Mammary microvascular endothelial cell (primary cell): ENCODE data around the gene BMAL1. TPM values are rescaled to one million over a fixed set of nuclear protein-coding genes. Genes with fewer than 3 reads are reported as not detected.

ENCODE experiments used
- total RNA-seq: library from RNA; depleted of rRNA; stranded (reverse); fragments of >200 nt; gene quantifications from 2 replicates; pipeline ENCODE4 v1.2.3, GENCODE V29; 2015

BMAL1 gene
- 11.1 and 13.9 TPM in 2 replicates for total RNA-seq

GRCh38 chr11:13277768-13278608, at the start of gene BMAL1:
Gene BMAL1, plus strand, starts transcription at chr11:13277790. Its CDS starts 76,519 bp downstream, at chr11:13354309.

Other genes starting within 250 kb of the BMAL1 start
- gene BTBD10, start 185.4 kb downstream of the BMAL1 start, total RNA-seq: 77.2 and 78.1 TPM in 2 replicates
- not detected in 2 replicates for gene PTH, start 218.2 kb downstream of the BMAL1 start, total RNA-seq